GM23338 (cell line): ENCODE data around the gene CNKSR1. TPM values are rescaled to one million over a fixed set of nuclear protein-coding genes. Genes with fewer than 3 reads are reported as not detected.
A peak's percentile ranks its signal among the peaks of the same experiment; 100 is the strongest.

Source experiments
- ATAC-seq: fragments of 200-7000 bp; cut with Tn5 transposase; 3 replicates; pipeline ENCODE4 v1.9.1; 2020
- DNase-seq: peaks from one replicate; pipeline ENCODE4 v3.0.0-alpha.2; 2015; ENCODE audit warnings: low spot score
- H2AFZ ChIP-seq: fragments of 200-600 bp; sonication (generic); 2 replicates; pipeline ENCODE4 v1.8.0; 2016; ENCODE audit warnings: antibody characterized with exemption, mild to moderate bottlenecking, moderate library complexity
- H3F3A ChIP-seq: fragments of 200-600 bp; sonication (generic); replicated peaks from 2 replicates; pipeline ENCODE4 v1.8.0; 2017; ENCODE audit warnings: antibody characterized with exemption, mixed run types, low read depth
- H3K27ac ChIP-seq: fragments of 200-600 bp; sonication (generic); 2 replicates; pipeline ENCODE4 v1.6.1; 2016; ENCODE audit warnings: low read depth
- H3K27me3 ChIP-seq: fragments of 200-600 bp; sonication (generic); 2 replicates; pipeline ENCODE4 v1.8.0; 2016; ENCODE audit warnings: mild to moderate bottlenecking, mixed run types, moderate library complexity; ENCODE audit not compliant: insufficient read depth
- H3K36me3 ChIP-seq: fragments of 200-600 bp; sonication (generic); 2 replicates; pipeline ENCODE4 v1.8.0; 2016; ENCODE audit warnings: mild to moderate bottlenecking; ENCODE audit not compliant: insufficient read depth
- H3K4me1 ChIP-seq: fragments of 200-600 bp; sonication (generic); 2 replicates; pipeline ENCODE4 v1.8.0; 2016; ENCODE audit warnings: mild to moderate bottlenecking, moderate library complexity; ENCODE audit not compliant: insufficient read depth
- H3K4me2 ChIP-seq: fragments of 200-600 bp; sonication (generic); 2 replicates; pipeline ENCODE4 v1.7.1; 2017; ENCODE audit warnings: mixed run types
- H3K4me3 ChIP-seq: fragments of 200-600 bp; sonication (generic); 2 replicates; pipeline ENCODE4 v1.6.1; 2016; ENCODE audit warnings: mixed run types
- H3K79me2 ChIP-seq: fragments of 200-600 bp; sonication (generic); replicated peaks from 2 replicates; pipeline ENCODE4 v1.8.0; 2017; ENCODE audit warnings: mild to moderate bottlenecking; ENCODE audit not compliant: insufficient read depth
- H3K9me2 ChIP-seq: fragments of 200-600 bp; sonication (generic); 2 replicates; pipeline ENCODE4 v1.8.0; 2017; ENCODE audit not compliant: insufficient read depth
- H4K20me1 ChIP-seq: fragments of 200-600 bp; sonication (generic); replicated peaks from 2 replicates; pipeline ENCODE4 v1.8.0; 2017; ENCODE audit warnings: mild to moderate bottlenecking; ENCODE audit not compliant: insufficient read depth
- H3K27ac Mint-ChIP-seq: 2 replicates; pipeline ENCODE4 v1.8.0; 2020; ENCODE audit warnings: inconsistent platforms, mild to moderate bottlenecking, moderate library complexity, mixed read lengths
- H3K27me3 Mint-ChIP-seq: 3 replicates; pipeline ENCODE4 v1.8.0; 2022; ENCODE audit warnings: low read depth, mild to moderate bottlenecking, moderate library complexity, mixed read lengths, inconsistent platforms; ENCODE audit not compliant: insufficient read depth, poor library complexity
- H3K36me3 Mint-ChIP-seq: 3 replicates; pipeline ENCODE4 v1.8.0; 2021; ENCODE audit warnings: low read depth, mild to moderate bottlenecking, inconsistent platforms, moderate library complexity, mixed read lengths
- H3K4me1 Mint-ChIP-seq: 3 replicates; pipeline ENCODE4 v1.8.0; 2020; ENCODE audit warnings: mild to moderate bottlenecking, inconsistent platforms, mixed read lengths
- H3K4me3 Mint-ChIP-seq: 3 replicates; pipeline ENCODE4 v1.8.0; 2021; ENCODE audit warnings: moderate library complexity, mild to moderate bottlenecking, inconsistent platforms, mixed read lengths
- H3K9me3 Mint-ChIP-seq: 3 replicates; pipeline ENCODE4 v1.8.0; 2020; ENCODE audit warnings: moderate library complexity, mild to moderate bottlenecking, inconsistent platforms, mixed read lengths
- CREB1 ChIP-seq: fragments of 250-450 bp; sonication (Bioruptor Pico); IDR thresholded peaks from 2 replicates; pipeline ENCODE4 v1.5.0; 2020; ENCODE audit warnings: low read depth, mild to moderate bottlenecking, moderate library complexity
- CTCF ChIP-seq, 2 experiments: fragments of 200-600 bp in 1 of 2; sonication (generic) in 1 of 2; conservative IDR thresholded peaks; 2 replicates each; pipeline versions ENCODE4 v1.5.1 to v1.6.1; 2016 to 2017; ENCODE audit warnings: antibody characterized with exemption in 2 of 2, low read depth in 2 of 2, mild to moderate bottlenecking in 2 of 2, moderate library complexity in 1 of 2
- ETS1 ChIP-seq: IDR thresholded peaks from 2 replicates; pipeline ENCODE4 v1.6.1; 2016; ENCODE audit warnings: antibody characterized with exemption
- EZH2 ChIP-seq: fragments of 200-600 bp; sonication (generic); IDR thresholded peaks from one replicate; pipeline ENCODE4 v1.8.0; 2017; ENCODE audit warnings: antibody characterized with exemption, mild to moderate bottlenecking, low read depth; ENCODE audit not compliant: unreplicated experiment
- EZH2phosphoT487 ChIP-seq: fragments of 200-600 bp; sonication (generic); IDR thresholded peaks from one replicate; pipeline ENCODE4 v1.8.1; 2018; ENCODE audit warnings: antibody characterized with exemption; ENCODE audit not compliant: unreplicated experiment
- JUNB ChIP-seq: IDR thresholded peaks from one replicate; pipeline ENCODE4 v1.6.1; 2016; ENCODE audit warnings: antibody characterized with exemption; ENCODE audit not compliant: unreplicated experiment
- NANOG ChIP-seq: IDR thresholded peaks from 2 replicates; pipeline ENCODE4 v1.6.1; 2016; ENCODE audit warnings: antibody characterized with exemption, borderline replicate concordance
- POLR2AphosphoS5 ChIP-seq: IDR thresholded peaks from 2 replicates; pipeline ENCODE4 v1.6.1; 2016; ENCODE audit warnings: antibody characterized with exemption, low read depth
- REST ChIP-seq: IDR thresholded peaks from one replicate; pipeline ENCODE4 v1.6.1; 2018; ENCODE audit warnings: antibody characterized with exemption; ENCODE audit not compliant: unreplicated experiment
- STAT1 ChIP-seq: IDR thresholded peaks from one replicate; pipeline ENCODE4 v1.6.1; 2016; ENCODE audit warnings: antibody characterized with exemption; ENCODE audit not compliant: unreplicated experiment
- ZNF331 ChIP-seq: fragments of 250-450 bp; sonication (Bioruptor Pico); IDR thresholded peaks from 2 replicates; pipeline ENCODE4 v1.5.0; 2020; ENCODE audit warnings: low read depth, mild to moderate bottlenecking, moderate library complexity
- polyA plus RNA-seq: library from polyadenylated mRNA; unstranded; fragments of >200 nt; fragmentation: Nextera tagmentation; extraction: Ambion mirVana; gene quantifications from 2 replicates; pipeline ENCODE4 v1.2.1, GENCODE V29; 2016
- total RNA-seq: library from RNA; depleted of rRNA; stranded (reverse); fragments of >200 nt; shearing (Covaris generic); gene quantifications from 2 replicates; pipeline ENCODE4 v1.2.3, GENCODE V29; 2014

Gene CNKSR1
- total and polyA plus RNA-seq, 2 experiments from 2014 or later: 9.7 to 12.5 TPM

- TF ChIP-seq JUNB: no peak
These were observed 20.8 kb upstream of the CNKSR1 start (continued) for GRCh38 chr1:26156285-26157038.

- Mint-ChIP-seq H3K27me3 (peaks cover 84% of the 10 kb centered on the region), H3K27ac (no peak overlapping the region), H3K4me3 (peak overlapping the region; percentile 54), H3K9me3 (peaks cover 3% of the 10 kb centered on the region; the same call in 1 of the 3 replicates), H3K4me1 (peaks cover 62% of the 10 kb centered on the region), H3K36me3 (no peaks in the 10 kb centered on the region)
- Histone ChIP-seq H3K4me1 (peaks cover 57% of the 10 kb centered on the region), H3K27me3 (peaks cover 100% of the 10 kb centered on the region), H3K27ac (no peak overlapping the region), H3K79me2 (no peaks in the 10 kb centered on the region), H2AFZ (no peak overlapping the region), H3K4me3 (no peak overlapping the region), H3K9me2 (no peaks in the 10 kb centered on the region), H4K20me1 (peaks cover 5% of the 10 kb centered on the region; the same call in 1 of the 2 replicates), H3K36me3 (no peaks in the 10 kb centered on the region), H3F3A (peaks cover 11% of the 10 kb centered on the region; the same call in 1 of the 2 replicates), H3K4me2 (0 out of 2 replicates have a peak overlapping the region, but pooled peaks have one; percentile 67)
- DNase-seq: no peak
- no peak for ATAC-seq
- TF ChIP-seq EZH2phosphoT487: no peak
- no peak for TF ChIP-seq ZNF331 (CRISPR knock-in tag)
- no peak for TF ChIP-seq JUNB
- no peak for TF ChIP-seq CTCF (conservative IDR thresholded peaks at IDR 0.05; ENCODE audit: low read depth in 2 of 2)
- no peak for TF ChIP-seq STAT1
- TF ChIP-seq EZH2: no peak
- TF ChIP-seq NANOG: no peak
- TF ChIP-seq POLR2AphosphoS5: no peak
- TF ChIP-seq ETS1: no peak
- TF ChIP-seq CREB1 (CRISPR knock-in tag): no peak
- no peak for TF ChIP-seq REST
These were observed 18.9 kb upstream of the CNKSR1 start for GRCh38 chr1:26158271-26158907.
